ENCODE results near the gene NDRG3. TPM values are rescaled to one million over a fixed set of nuclear protein-coding genes. Genes with fewer than 3 reads are reported as not detected.
"Not testable (repeated sequence)": the region's sequence is repeated elsewhere in the genome, so short reads cannot be mapped to it uniquely, and the experiment has no call there.

NDRG3 gene
- polyA plus RNA-seq, 1 of the 3 experiments (the other 2 are of a cell fraction), result 20.5 TPM

GRCh38 chr20:36613974-36614373 is 131.9 kb downstream of the NDRG3 start:
- H3K36me3 ChIP-seq (replicated peaks in 1 of 2; ENCODE audit: control insufficient read depth in 1 of 2, insufficient read depth in 2 of 2, low read length in 1 of 2), result peaks cover 27 to 35% of the 10 kb centered on the region in 2 experiments
- ChIA-PET POLR2A (no interaction called here), CTCF (interaction anchor here (0.7 to 3.9 kb wide), 4 partner anchors 8 to 141 kb away, joined by 3 to 40 read pairs (median 5); partner anchors contain the start of gene RAB5IF)
- no peaks in the 10 kb centered on the region for H3K27me3 ChIP-seq (ENCODE audit: insufficient read depth)
- peaks cover 6% of the 10 kb centered on the region; the same call in 1 of the 2 replicates for H4K20me1 ChIP-seq (ENCODE audit: insufficient read depth)
- peaks cover 3% of the 10 kb centered on the region for H3F3A ChIP-seq (replicated peaks; ENCODE audit: insufficient read depth)
- 91% methylated on average over 3 of the region's 3 CpGs for WGBS (ENCODE audit: low lambda C conversion rate)
- no peaks in the 10 kb centered on the region for H3K9me2 ChIP-seq
- no peak overlapping the region for H3K4me2 ChIP-seq
- H3K79me2 ChIP-seq (ENCODE audit: insufficient read depth), result peaks cover 5% of the 10 kb centered on the region; the same call in 1 of the 2 replicates
- H2AFZ ChIP-seq (ENCODE audit: low read depth), result no peak overlapping the region
- no peaks in the 10 kb centered on the region for H3K4me1 ChIP-seq (ENCODE audit: control insufficient read depth in 1 of 2, insufficient read depth in 2 of 2, low read depth in 1 of 2, low read length in 1 of 2)
- no peak for DNase-seq
- H3K4me3 ChIP-seq (ENCODE audit: low read depth in 2 of 2, low read length in 1 of 2), result no peak overlapping the region
- TF ChIP-seq FOSL2 (IDR thresholded peaks at IDR 0.05; ENCODE audit: borderline replicate concordance, low read depth) (no peak), SMC3 (IDR thresholded peaks at IDR 0.05; ENCODE audit: low read depth, low read length) (no peak), ELF1 (IDR thresholded peaks at IDR 0.05) (no peak), REST (IDR thresholded peaks at IDR 0.05; ENCODE audit: low read depth, low read length) (no peak), JUND (IDR thresholded peaks at IDR 0.05) (no peak), YY1 (IDR thresholded peaks at IDR 0.05; ENCODE audit: low read depth) (no peak), GABPA (IDR thresholded peaks at IDR 0.05; ENCODE audit: low read depth) (no peak), POLR2AphosphoS5 (IDR thresholded peaks at IDR 0.05; ENCODE audit: low read depth, low read length) (no peak), CHD2 (IDR thresholded peaks at IDR 0.05; ENCODE audit: low read length, partially characterized antibody) (no peak), NFIC (IDR thresholded peaks at IDR 0.05; ENCODE audit: borderline replicate concordance) (no peak)
- no peak overlapping the region for H3K27ac ChIP-seq (ENCODE audit: low read depth in 2 of 2, low read length in 1 of 2)
- no peaks in the 10 kb centered on the region for H3K9me3 ChIP-seq
- H3K9ac ChIP-seq, result no peak overlapping the region

- Histone ChIP-seq H3K9me3 (no peaks in the 10 kb centered on the region), H2AFZ (ENCODE audit: low read depth) (no peak overlapping the region), H3K4me3 (ENCODE audit: low read depth in 2 of 2, low read length in 1 of 2) (no peak overlapping the region), H3K27me3 (ENCODE audit: insufficient read depth) (no peaks in the 10 kb centered on the region), H3K79me2 (ENCODE audit: insufficient read depth) (peaks cover 27% of the 10 kb centered on the region), H3K4me2 (no peak overlapping the region), H3K36me3 (replicated peaks in 1 of 2; ENCODE audit: control insufficient read depth in 1 of 2, insufficient read depth in 2 of 2, low read length in 1 of 2) (peaks cover 40% of the 10 kb centered on the region in 2 experiments), H3K4me1 (ENCODE audit: control insufficient read depth in 1 of 2, insufficient read depth in 2 of 2, low read depth in 1 of 2, low read length in 1 of 2) (peaks cover 0 to 3% of the 10 kb centered on the region in 2 experiments; a peak in 1 of 4 replicates), H3K9ac (no peak overlapping the region), H3K27ac (ENCODE audit: low read depth in 2 of 2, low read length in 1 of 2) (no peak overlapping the region), H4K20me1 (ENCODE audit: insufficient read depth) (peaks cover 21% of the 10 kb centered on the region), H3K9me2 (no peaks in the 10 kb centered on the region), H3F3A (replicated peaks; ENCODE audit: insufficient read depth) (peaks cover 3% of the 10 kb centered on the region)
- DNase-seq, result no peak
- no peak for TF ChIP-seq RFX5 (IDR thresholded peaks at IDR 0.05; ENCODE audit: low read length)
- no peak for TF ChIP-seq RAD21 (IDR thresholded peaks at IDR 0.05; ENCODE audit: low read length)
- WGBS (ENCODE audit: low lambda C conversion rate), result 84% methylated on average over 5 of the region's 5 CpGs
- CTCF ChIA-PET, result interaction anchor here (0.6 to 3.9 kb wide), 8 partner anchors 13 to 308 kb away, joined by 3 to 40 read pairs (median 4); no protein-coding TSS in a partner anchor
- POLR2A ChIA-PET, result no interaction called here
These were observed 134.3 kb downstream of the NDRG3 start for GRCh38 chr20:36611625-36612024.

GRCh38 chr20:36608388-36608728 is 137.5 kb downstream of the NDRG3 start:
- H3K9me2 ChIP-seq; H3K9me3 ChIP-seq; H3K9ac ChIP-seq; H3K4me3 ChIP-seq (ENCODE audit: low read depth in 2 of 2, low read length in 1 of 2); H3K4me2 ChIP-seq; H3K27ac ChIP-seq (ENCODE audit: low read depth in 2 of 2, low read length in 1 of 2); DNase-seq; H3K27me3 ChIP-seq (ENCODE audit: insufficient read depth); POLR2A ChIA-PET; H2AFZ ChIP-seq (ENCODE audit: low read depth); H3F3A ChIP-seq (replicated peaks; ENCODE audit: insufficient read depth): not testable (repeated sequence)
- CTCF ChIA-PET, result interaction anchor here (1.4 kb wide), 1 partner anchor 166 kb away, joined by 7 read pairs; the partner anchor contains the start of gene DSN1
- Histone ChIP-seq H3K36me3 (replicated peaks in 1 of 2; ENCODE audit: control insufficient read depth in 1 of 2, insufficient read depth in 2 of 2, low read length in 1 of 2) (peaks cover 28 to 39% of the 10 kb centered on the region in 2 experiments), H3K79me2 (ENCODE audit: insufficient read depth) (peaks cover 38% of the 10 kb centered on the region), H3K4me1 (ENCODE audit: control insufficient read depth in 1 of 2, insufficient read depth in 2 of 2, low read depth in 1 of 2, low read length in 1 of 2) (peaks cover 4 to 12% of the 10 kb centered on the region in 2 experiments; a peak in 1 of 4 replicates), H4K20me1 (ENCODE audit: insufficient read depth) (peaks cover 25% of the 10 kb centered on the region)
- WGBS (ENCODE audit: low lambda C conversion rate), result 85% methylated on average over 6 of the region's 6 CpGs
